ENCODE results near the gene BLM. TPM values are rescaled to one million over a fixed set of nuclear protein-coding genes. Genes with fewer than 3 reads are reported as not detected.

BLM gene
- total and polyA plus RNA-seq, 9 donors: 4.7 to 7.5 (median 5.2) TPM

- WGBS (ENCODE audit: insufficient coverage): 70% methylated on average over 10 of the region's 12 CpGs
- no peak for DNase-seq
- Histone ChIP-seq H3K36me3 (ENCODE audit: control insufficient read depth, insufficient read depth, low read length) (no peaks in the 10 kb centered on the region), H3K9me3 (replicated peaks; ENCODE audit: control insufficient read depth, low read depth, low read length) (no peaks in the 10 kb centered on the region), H3K4me3 (ENCODE audit: low read length) (no peak overlapping the region), H3K27me3 (ENCODE audit: control insufficient read depth, insufficient read depth, low read length) (no peaks in the 10 kb centered on the region), H3K27ac (ENCODE audit: low read length) (no peak overlapping the region), H3K4me1 (ENCODE audit: control insufficient read depth, insufficient read depth, low read length) (no peaks in the 10 kb centered on the region)
Observed at GRCh38 chr15:90828111-90828510, 111.0 kb downstream of the BLM start.

- H3K4me1 ChIP-seq (ENCODE audit: control insufficient read depth, insufficient read depth, low read length): no peaks in the 10 kb centered on the region
- WGBS (ENCODE audit: insufficient coverage): 87% methylated on average over 2 of the region's 6 CpGs
- no peak overlapping the region for H3K27ac ChIP-seq (ENCODE audit: low read length)
- H3K9me3 ChIP-seq (replicated peaks; ENCODE audit: control insufficient read depth, low read depth, low read length): no peaks in the 10 kb centered on the region
- no peaks in the 10 kb centered on the region for H3K36me3 ChIP-seq (ENCODE audit: control insufficient read depth, insufficient read depth, low read length)
- no peak for DNase-seq
- H3K4me3 ChIP-seq (ENCODE audit: low read length): no peak overlapping the region
- H3K27me3 ChIP-seq (ENCODE audit: control insufficient read depth, insufficient read depth, low read length): no peaks in the 10 kb centered on the region
Observed at GRCh38 chr15:90829126-90829525, 112.0 kb downstream of the BLM start.

- peak; percentile 74 for DNase-seq
- 56% methylated on average over 11 of the region's 15 CpGs for WGBS (ENCODE audit: insufficient coverage)
- Histone ChIP-seq H3K36me3 (ENCODE audit: control insufficient read depth, insufficient read depth, low read length) (no peaks in the 10 kb centered on the region), H3K27ac (ENCODE audit: low read length) (no peak overlapping the region), H3K4me1 (ENCODE audit: control insufficient read depth, insufficient read depth, low read length) (no peaks in the 10 kb centered on the region), H3K4me3 (ENCODE audit: low read length) (no peak overlapping the region), H3K9me3 (replicated peaks; ENCODE audit: control insufficient read depth, low read depth, low read length) (no peaks in the 10 kb centered on the region), H3K27me3 (ENCODE audit: control insufficient read depth, insufficient read depth, low read length) (no peaks in the 10 kb centered on the region)
Observed at GRCh38 chr15:90829942-90830440, 112.8 kb downstream of the BLM start.

- H3K9me3 ChIP-seq (replicated peaks; ENCODE audit: control insufficient read depth, low read depth, low read length): no peaks in the 10 kb centered on the region
- DNase-seq: no peak
- H3K36me3 ChIP-seq (ENCODE audit: control insufficient read depth, insufficient read depth, low read length): no peaks in the 10 kb centered on the region
- no peak overlapping the region for H3K4me3 ChIP-seq (ENCODE audit: low read length)
- H3K27ac ChIP-seq (ENCODE audit: low read length): no peak overlapping the region
- H3K27me3 ChIP-seq (ENCODE audit: control insufficient read depth, insufficient read depth, low read length): no peaks in the 10 kb centered on the region
- no peaks in the 10 kb centered on the region for H3K4me1 ChIP-seq (ENCODE audit: control insufficient read depth, insufficient read depth, low read length)
- 72% methylated on average over 2 of the region's 5 CpGs for WGBS (ENCODE audit: insufficient coverage)
Observed at GRCh38 chr15:90834626-90835025, 117.5 kb downstream of the BLM start.

- 66% methylated on average over 6 of the region's 7 CpGs for WGBS (ENCODE audit: insufficient coverage)
- DNase-seq: no peak
- no peak overlapping the region for H3K4me3 ChIP-seq (ENCODE audit: low read length)
- no peaks in the 10 kb centered on the region for H3K36me3 ChIP-seq (ENCODE audit: control insufficient read depth, insufficient read depth, low read length)
- no peaks in the 10 kb centered on the region for H3K9me3 ChIP-seq (replicated peaks; ENCODE audit: control insufficient read depth, low read depth, low read length)
- H3K4me1 ChIP-seq (ENCODE audit: control insufficient read depth, insufficient read depth, low read length): no peaks in the 10 kb centered on the region
- H3K27me3 ChIP-seq (ENCODE audit: control insufficient read depth, insufficient read depth, low read length): no peaks in the 10 kb centered on the region
- H3K27ac ChIP-seq (ENCODE audit: low read length): no peak overlapping the region
Observed at GRCh38 chr15:90836296-90836871, 119.2 kb downstream of the BLM start.

GRCh38 chr15:90837094-90837493 lies 119.9 kb downstream of the BLM start:
- Histone ChIP-seq H3K4me3 (ENCODE audit: low read length) (no peak overlapping the region), H3K27ac (ENCODE audit: low read length) (no peak overlapping the region), H3K27me3 (ENCODE audit: control insufficient read depth, insufficient read depth, low read length) (no peaks in the 10 kb centered on the region), H3K9me3 (replicated peaks; ENCODE audit: control insufficient read depth, low read depth, low read length) (no peaks in the 10 kb centered on the region), H3K36me3 (ENCODE audit: control insufficient read depth, insufficient read depth, low read length) (no peaks in the 10 kb centered on the region), H3K4me1 (ENCODE audit: control insufficient read depth, insufficient read depth, low read length) (no peaks in the 10 kb centered on the region)
- 85% methylated on average over 11 of the region's 11 CpGs for WGBS (ENCODE audit: insufficient coverage)
- DNase-seq: no peak

- DNase-seq: no peak
- no peaks in the 10 kb centered on the region for H3K9me3 ChIP-seq (replicated peaks; ENCODE audit: control insufficient read depth, low read depth, low read length)
- no peaks in the 10 kb centered on the region for H3K36me3 ChIP-seq (ENCODE audit: control insufficient read depth, insufficient read depth, low read length)
- H3K27ac ChIP-seq (ENCODE audit: low read length): no peak overlapping the region
- 73% methylated on average over 15 of the region's 15 CpGs for WGBS (ENCODE audit: insufficient coverage)
- no peaks in the 10 kb centered on the region for H3K4me1 ChIP-seq (ENCODE audit: control insufficient read depth, insufficient read depth, low read length)
- H3K27me3 ChIP-seq (ENCODE audit: control insufficient read depth, insufficient read depth, low read length): no peaks in the 10 kb centered on the region
- H3K4me3 ChIP-seq (ENCODE audit: low read length): no peak overlapping the region
Observed at GRCh38 chr15:90838139-90838538, 121.0 kb downstream of the BLM start.

- Histone ChIP-seq H3K4me1 (ENCODE audit: control insufficient read depth, insufficient read depth, low read length) (no peaks in the 10 kb centered on the region), H3K4me3 (ENCODE audit: low read length) (no peak overlapping the region), H3K27me3 (ENCODE audit: control insufficient read depth, insufficient read depth, low read length) (no peaks in the 10 kb centered on the region), H3K9me3 (replicated peaks; ENCODE audit: control insufficient read depth, low read depth, low read length) (no peaks in the 10 kb centered on the region), H3K36me3 (ENCODE audit: control insufficient read depth, insufficient read depth, low read length) (no peaks in the 10 kb centered on the region), H3K27ac (ENCODE audit: low read length) (no peak overlapping the region)
- no peak for DNase-seq
- 84% methylated on average over 15 of the region's 15 CpGs for WGBS (ENCODE audit: insufficient coverage)
Observed at GRCh38 chr15:90838544-90838943, 121.4 kb downstream of the BLM start.

GRCh38 chr15:90839187-90840071 lies 122.3 kb downstream of the BLM start:
- no peak overlapping the region for H3K27ac ChIP-seq (ENCODE audit: low read length)
- H3K4me3 ChIP-seq (ENCODE audit: low read length): no peak overlapping the region
- WGBS (ENCODE audit: insufficient coverage): 36% methylated on average over 13 of the region's 19 CpGs
- H3K36me3 ChIP-seq (ENCODE audit: control insufficient read depth, insufficient read depth, low read length): no peaks in the 10 kb centered on the region
- no peaks in the 10 kb centered on the region for H3K27me3 ChIP-seq (ENCODE audit: control insufficient read depth, insufficient read depth, low read length)
- H3K4me1 ChIP-seq (ENCODE audit: control insufficient read depth, insufficient read depth, low read length): no peaks in the 10 kb centered on the region
- H3K9me3 ChIP-seq (replicated peaks; ENCODE audit: control insufficient read depth, low read depth, low read length): no peaks in the 10 kb centered on the region
- peak; percentile 45 for DNase-seq

GRCh38 chr15:90840157-90840855 lies 123.2 kb downstream of the BLM start:
- Histone ChIP-seq H3K36me3 (ENCODE audit: control insufficient read depth, insufficient read depth, low read length) (no peaks in the 10 kb centered on the region), H3K4me1 (ENCODE audit: control insufficient read depth, insufficient read depth, low read length) (no peaks in the 10 kb centered on the region), H3K4me3 (ENCODE audit: low read length) (no peak overlapping the region), H3K9me3 (replicated peaks; ENCODE audit: control insufficient read depth, low read depth, low read length) (no peaks in the 10 kb centered on the region), H3K27me3 (ENCODE audit: control insufficient read depth, insufficient read depth, low read length) (no peaks in the 10 kb centered on the region), H3K27ac (ENCODE audit: low read length) (no peak overlapping the region)
- WGBS (ENCODE audit: insufficient coverage): 92% methylated on average over 15 of the region's 18 CpGs
- DNase-seq: no peak

Data from muscle of leg (tissue), 11 donors.